Stimulated activated naive B cell treated with anti-CD40 and anti-IgM and Interleukin-4, amounts not matched to agents 10 μg/mL and 1 μg/mL and 100 μg/mL, for 72 hours (primary cell): ENCODE data around the gene LAMA2.

Experiments used
- ATAC-seq, 2 donors: fragments of 150-1000 bp; cut with Tn5 transposase; replicated peaks; 2 replicates each; pipeline ENCODE4 v1.10.0; 2021; ENCODE audit warnings: moderate library complexity in 1 of 2
- DNase-seq: peaks from one replicate; pipeline ENCODE4 v3.0.0; 2021
- H3K27ac Mint-ChIP-seq: one replicate; pipeline ENCODE4 v1.8.0; 2022; ENCODE audit warnings: mild to moderate bottlenecking, mixed read lengths
- H3K27me3 Mint-ChIP-seq, 2 donors: one replicate each; pipeline ENCODE4 v1.8.0; 2022; ENCODE audit warnings: mixed read lengths in 2 of 2
- H3K36me3 Mint-ChIP-seq, 2 donors: one replicate each; pipeline ENCODE4 v1.8.0; 2022; ENCODE audit warnings: mixed read lengths in 2 of 2, mild to moderate bottlenecking in 1 of 2
- H3K4me1 Mint-ChIP-seq, 2 donors: one replicate each; pipeline ENCODE4 v1.8.0; 2022; ENCODE audit warnings: mixed read lengths in 2 of 2, mild to moderate bottlenecking in 1 of 2
- H3K4me3 Mint-ChIP-seq, 2 donors: one replicate each; pipeline ENCODE4 v1.8.0; 2022; ENCODE audit warnings: mild to moderate bottlenecking in 2 of 2, mixed read lengths in 2 of 2, moderate library complexity in 1 of 2
- H3K9me3 Mint-ChIP-seq, 2 donors: one replicate each; pipeline ENCODE4 v1.8.0; 2022; ENCODE audit warnings: mixed read lengths in 2 of 2, mild to moderate bottlenecking in 1 of 2

LAMA2 gene

DNA sequence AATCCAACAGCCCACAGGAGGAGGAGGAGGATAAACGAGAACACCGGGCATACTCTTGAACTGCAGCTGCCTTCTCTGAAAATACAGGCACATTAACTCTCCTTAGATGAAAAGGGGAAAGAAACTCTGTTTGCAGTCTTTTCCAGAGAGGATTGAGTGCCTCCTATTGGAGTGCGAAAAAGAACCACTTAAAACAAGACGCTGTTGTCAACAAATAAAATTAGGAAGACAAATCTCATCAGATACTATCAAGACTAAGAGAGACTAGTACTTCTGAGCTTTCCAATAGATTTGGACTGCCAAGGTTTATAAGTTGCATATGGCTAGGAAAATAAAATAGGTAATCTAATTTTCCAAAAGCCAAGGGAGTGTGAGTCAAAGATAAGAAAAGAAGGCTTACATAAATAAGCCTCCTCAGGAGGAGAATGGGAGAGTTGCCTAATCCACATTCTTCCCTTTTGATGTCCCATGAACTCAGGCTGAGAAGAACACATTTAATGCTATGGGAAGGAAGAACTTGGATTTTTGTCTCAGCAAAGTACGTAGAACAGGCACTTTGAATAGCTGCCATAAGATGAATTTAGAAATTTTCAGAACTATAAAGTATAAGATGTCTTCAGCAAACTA, 672.4 kb downstream of the LAMA2 start:
- H3K4me3 Mint-ChIP-seq = no peak overlapping the region
- H3K27ac Mint-ChIP-seq = no peak overlapping the region
- H3K36me3 Mint-ChIP-seq = no peaks in the 10 kb centered on the region
- no peaks in the 10 kb centered on the region for H3K9me3 Mint-ChIP-seq
- DNase-seq = no peak
- no peaks in the 10 kb centered on the region for H3K4me1 Mint-ChIP-seq
- no peak for ATAC-seq
- peaks cover 7 to 14% of the 10 kb centered on the region in 2 donors for H3K27me3 Mint-ChIP-seq

DNA sequence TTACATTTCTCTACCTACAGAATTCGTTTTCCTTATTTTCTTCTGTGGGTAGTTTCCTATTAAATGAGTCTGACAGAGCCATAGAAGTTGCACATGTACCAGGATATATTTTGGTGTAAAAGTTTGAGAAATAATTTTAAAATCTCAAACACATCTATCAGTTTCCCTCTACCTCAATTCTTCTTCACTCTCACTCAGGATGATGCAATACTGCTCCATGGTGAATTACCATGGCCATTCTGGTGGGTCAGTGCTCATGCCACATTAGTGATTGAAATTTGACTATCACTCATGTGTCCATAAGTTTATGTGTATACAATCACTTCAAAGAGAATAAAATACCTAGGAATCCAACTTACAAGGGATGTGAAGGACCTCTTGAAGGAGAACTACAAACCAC, 675.3 kb downstream of the LAMA2 start:
- Mint-ChIP-seq H3K36me3 (no peaks in the 10 kb centered on the region), H3K4me3 (no peak overlapping the region), H3K27me3 (peaks cover 0 to 5% of the 10 kb centered on the region in 2 donors), H3K27ac (no peak overlapping the region), H3K9me3 (no peaks in the 10 kb centered on the region), H3K4me1 (no peaks in the 10 kb centered on the region)
- DNase-seq = no peak
- no peak for ATAC-seq

DNA sequence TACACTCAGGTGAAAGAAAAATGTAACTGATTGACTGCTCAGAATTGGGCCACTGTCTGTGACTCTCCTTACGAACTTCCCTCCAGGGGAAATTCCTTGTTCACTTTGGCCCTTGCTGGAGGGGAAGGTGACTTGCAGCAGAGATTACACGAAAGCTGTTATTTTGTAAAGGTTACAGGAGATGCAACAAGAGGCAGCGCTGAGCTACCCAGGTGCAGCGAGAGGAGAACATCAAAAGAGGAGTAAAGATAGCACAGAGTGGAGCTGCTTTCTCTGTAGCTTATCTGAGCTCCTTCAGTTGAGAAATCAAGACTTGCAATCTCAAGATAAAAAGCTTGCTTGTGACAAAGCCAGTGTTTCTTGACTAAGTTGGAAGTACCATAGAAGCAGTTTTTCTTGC, 682.4 kb downstream of the LAMA2 start:
- Mint-ChIP-seq H3K27me3 (peaks cover 0 to 5% of the 10 kb centered on the region in 2 donors), H3K4me3 (no peak overlapping the region), H3K27ac (no peak overlapping the region), H3K4me1 (no peaks in the 10 kb centered on the region), H3K9me3 (peaks cover 2 to 5% of the 10 kb centered on the region in 2 donors), H3K36me3 (peaks cover 5 to 8% of the 10 kb centered on the region in 2 donors)
- ATAC-seq (no peak), DNase-seq (no peak)

DNA sequence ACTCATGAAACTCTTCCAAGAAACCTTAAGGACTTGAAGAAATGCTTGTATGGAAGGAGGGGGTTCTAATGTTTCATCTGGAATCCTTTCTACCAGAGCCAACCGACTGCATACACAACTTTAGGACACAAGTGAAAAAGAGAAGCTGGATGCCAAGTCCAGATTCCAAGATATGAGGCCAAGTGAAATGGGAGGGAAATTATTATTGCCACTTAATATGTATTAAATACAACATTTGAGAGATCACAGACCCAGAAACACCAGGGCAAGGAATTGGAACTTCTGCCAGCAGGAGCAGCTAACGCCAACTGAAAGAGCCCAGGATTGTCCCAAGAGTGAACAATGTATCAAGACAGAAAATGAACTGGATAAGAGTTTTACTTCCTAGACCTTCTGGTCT, 682.9 kb downstream of the LAMA2 start:
- ATAC-seq (no peak), DNase-seq (no peak)
- Mint-ChIP-seq H3K27me3 (peaks cover 0 to 5% of the 10 kb centered on the region in 2 donors), H3K9me3 (peaks cover 2 to 5% of the 10 kb centered on the region in 2 donors), H3K4me1 (no peaks in the 10 kb centered on the region), H3K27ac (no peak overlapping the region), H3K36me3 (peaks cover 7 to 11% of the 10 kb centered on the region in 2 donors), H3K4me3 (no peak overlapping the region)
